ENCODE data around the gene AIPL1.

Gene AIPL1

DNA sequence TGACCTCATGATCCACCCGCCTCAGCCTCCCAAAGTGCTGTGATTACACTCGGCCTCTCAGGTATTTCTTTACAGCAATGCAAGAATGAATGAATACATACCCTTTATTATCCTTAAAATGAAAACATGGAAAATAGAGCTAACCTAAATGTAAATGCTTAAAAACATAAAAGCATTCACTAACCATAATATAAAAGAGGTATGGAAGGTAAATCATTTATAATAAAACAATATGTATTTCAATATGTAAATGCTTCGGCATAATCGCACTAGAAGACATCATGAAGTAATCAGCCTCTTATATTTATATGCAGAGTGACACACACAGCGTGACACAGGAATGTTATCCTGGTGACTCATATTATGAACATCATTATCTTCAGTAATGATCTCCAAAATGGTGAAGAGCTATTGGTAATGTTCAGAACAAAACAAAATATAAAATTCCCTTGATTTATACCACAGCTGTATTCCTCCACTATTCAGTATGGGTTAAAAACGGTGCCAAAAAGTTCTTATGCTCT, 53.9 kb downstream of the AIPL1 start:
- peak; percentile 7 for DNase-seq (ENCODE audit: low read depth)
- H3K4me1 ChIP-seq (ENCODE audit: control insufficient read depth, insufficient read depth, low read length) = no peaks in the 10 kb centered on the region
- no peak overlapping the region for H3K9ac ChIP-seq (ENCODE audit: low read length)
- no peaks in the 10 kb centered on the region for H3K27me3 ChIP-seq (replicated peaks; ENCODE audit: control insufficient read depth, insufficient read depth, low read length)
- H3K9me3 ChIP-seq (ENCODE audit: control insufficient read depth, low read length) = peaks cover 10% of the 10 kb centered on the region
- no peak overlapping the region for H3K4me3 ChIP-seq (ENCODE audit: low read length)
- H3K36me3 ChIP-seq (ENCODE audit: control insufficient read depth, insufficient read depth, low read length, severe bottlenecking) = no peaks in the 10 kb centered on the region

DNA sequence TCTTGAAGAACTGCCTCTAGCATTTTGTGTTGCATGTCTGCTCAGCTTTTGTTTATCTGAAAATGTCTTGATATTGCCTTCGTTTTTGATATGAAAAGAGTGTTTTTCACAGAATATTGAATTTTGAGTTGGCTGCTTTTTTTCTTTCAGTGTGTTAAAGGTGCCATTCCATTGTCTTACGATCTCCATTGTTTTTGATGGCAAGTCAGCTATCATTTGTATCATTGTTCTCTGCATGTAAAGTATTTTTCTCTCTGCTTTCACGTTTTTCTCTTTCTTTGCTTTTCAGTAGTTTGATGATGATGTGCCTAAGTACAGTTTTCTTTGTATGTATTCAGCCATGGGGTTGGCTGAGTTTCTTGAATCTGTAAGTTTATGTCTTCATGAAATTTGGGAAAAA, 57.0 kb downstream of the AIPL1 start:
- Histone ChIP-seq H3K27me3 (replicated peaks; ENCODE audit: control insufficient read depth, insufficient read depth, low read length) (peaks cover 5% of the 10 kb centered on the region), H3K9me3 (ENCODE audit: control insufficient read depth, low read length) (peaks cover 10% of the 10 kb centered on the region), H3K4me1 (ENCODE audit: control insufficient read depth, insufficient read depth, low read length) (no peaks in the 10 kb centered on the region), H3K36me3 (ENCODE audit: control insufficient read depth, insufficient read depth, low read length, severe bottlenecking) (no peaks in the 10 kb centered on the region), H3K9ac (ENCODE audit: low read length) (no peak overlapping the region), H3K4me3 (ENCODE audit: low read length) (no peak overlapping the region)
- no peak for DNase-seq (ENCODE audit: low read depth)

DNA sequence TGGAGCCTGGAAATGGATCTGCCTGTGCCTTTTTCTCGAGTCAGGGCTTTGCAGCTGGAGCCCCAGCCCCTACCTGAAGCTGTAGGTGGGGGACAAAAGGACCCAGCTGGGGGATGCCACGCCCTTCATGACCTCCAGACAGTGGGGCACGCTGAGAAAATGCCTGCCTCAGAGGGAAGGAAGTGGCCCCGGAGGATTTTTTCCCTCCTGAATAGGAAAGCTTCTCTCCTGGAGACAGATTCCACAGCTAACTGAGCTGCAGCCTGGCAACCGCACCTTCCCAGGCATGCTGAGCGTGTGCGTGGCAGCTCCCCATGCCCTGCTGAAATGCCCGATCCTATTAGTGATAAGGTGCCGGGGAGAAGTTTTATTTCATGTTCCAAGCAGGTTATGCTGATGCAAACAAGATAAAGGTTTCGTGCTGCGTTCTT, 58.0 kb downstream of the AIPL1 start:
- Histone ChIP-seq H3K9ac (ENCODE audit: low read length) (no peak overlapping the region), H3K27me3 (replicated peaks; ENCODE audit: control insufficient read depth, insufficient read depth, low read length) (peaks cover 5% of the 10 kb centered on the region), H3K4me3 (ENCODE audit: low read length) (no peak overlapping the region), H3K4me1 (ENCODE audit: control insufficient read depth, insufficient read depth, low read length) (no peaks in the 10 kb centered on the region), H3K9me3 (ENCODE audit: control insufficient read depth, low read length) (peaks cover 10% of the 10 kb centered on the region), H3K36me3 (ENCODE audit: control insufficient read depth, insufficient read depth, low read length, severe bottlenecking) (no peaks in the 10 kb centered on the region)
- DNase-seq (ENCODE audit: low read depth) = no peak

DNA sequence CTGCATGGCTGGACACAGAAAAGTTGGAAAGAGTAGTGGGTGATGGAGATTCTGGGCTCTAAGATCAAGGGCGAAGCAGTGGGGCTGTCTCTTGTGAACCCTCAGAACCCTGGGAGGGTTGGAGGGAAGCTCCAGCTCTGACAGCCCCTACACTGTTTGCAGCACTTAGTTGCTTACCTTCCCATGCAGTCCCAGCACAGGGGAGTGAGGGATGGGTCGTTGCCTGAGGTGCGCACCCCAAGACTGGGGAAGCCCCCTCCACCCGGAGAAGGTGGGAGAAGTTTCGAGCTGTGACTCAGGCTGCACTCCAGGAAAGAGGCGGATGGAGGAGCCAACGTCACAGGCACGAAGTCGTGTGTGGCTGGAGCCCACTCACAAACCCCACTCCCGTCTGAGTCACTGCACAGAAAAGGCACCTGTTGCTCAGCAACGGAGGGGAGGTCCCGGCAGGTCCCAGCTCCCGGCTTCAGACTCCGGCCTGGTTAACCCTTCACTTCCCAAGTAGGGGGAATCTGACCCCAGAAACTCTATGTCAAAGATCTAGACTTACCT, 60.1 kb downstream of the AIPL1 start:
- Histone ChIP-seq H3K9me3 (ENCODE audit: control insufficient read depth, low read length) (peaks cover 10% of the 10 kb centered on the region), H3K4me1 (ENCODE audit: control insufficient read depth, insufficient read depth, low read length) (no peaks in the 10 kb centered on the region), H3K4me3 (ENCODE audit: low read length) (no peak overlapping the region), H3K36me3 (ENCODE audit: control insufficient read depth, insufficient read depth, low read length, severe bottlenecking) (no peaks in the 10 kb centered on the region), H3K9ac (ENCODE audit: low read length) (no peak overlapping the region), H3K27me3 (replicated peaks; ENCODE audit: control insufficient read depth, insufficient read depth, low read length) (peaks cover 5% of the 10 kb centered on the region)
- DNase-seq (ENCODE audit: low read depth) = peak; percentile 15

DNA sequence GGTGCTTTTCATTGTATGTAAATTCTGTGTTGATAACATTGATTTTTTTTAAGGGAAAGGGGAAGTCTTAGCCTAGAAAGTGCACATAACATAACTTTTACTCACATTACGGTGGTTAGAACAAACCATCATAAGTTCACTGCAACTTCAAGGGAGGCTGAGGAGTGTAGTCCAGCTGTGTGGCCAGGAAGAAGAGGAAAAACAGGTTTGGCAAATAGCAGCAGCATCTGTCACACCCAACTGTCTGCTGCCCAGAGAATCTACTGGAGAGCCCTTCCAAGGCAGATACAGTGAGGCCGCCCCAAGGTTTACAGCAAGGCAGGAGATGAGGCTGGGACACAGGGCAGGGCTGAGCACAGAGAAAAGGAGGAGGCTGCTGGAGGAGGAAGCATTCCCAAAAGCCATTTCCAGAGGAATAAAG, 60.6 kb downstream of the AIPL1 start:
- H3K9ac ChIP-seq (ENCODE audit: low read length) = no peak overlapping the region
- no peak overlapping the region for H3K4me3 ChIP-seq (ENCODE audit: low read length)
- H3K4me1 ChIP-seq (ENCODE audit: control insufficient read depth, insufficient read depth, low read length) = no peaks in the 10 kb centered on the region
- DNase-seq (ENCODE audit: low read depth) = no peak
- H3K9me3 ChIP-seq (ENCODE audit: control insufficient read depth, low read length) = peaks cover 10% of the 10 kb centered on the region
- peaks cover 5% of the 10 kb centered on the region for H3K27me3 ChIP-seq (replicated peaks; ENCODE audit: control insufficient read depth, insufficient read depth, low read length)
- H3K36me3 ChIP-seq (ENCODE audit: control insufficient read depth, insufficient read depth, low read length, severe bottlenecking) = no peaks in the 10 kb centered on the region
